Uterus (tissue), 2 donors: ENCODE measurements around the gene ASB2.

Experiments used
- POLR2A ChIP-seq, 2 donors: fragments of 450-650 bp; IDR thresholded peaks; one replicate each; pipeline ENCODE4 v1.6.1; 2016; ENCODE audit warnings: antibody characterized with exemption in 2 of 2, mild to moderate bottlenecking in 1 of 2, moderate library complexity in 1 of 2
- TF ChIP-seq, protein P1 (sequence below), 4 experiments: fragments of 200-600 bp in 2 of 4; fragments of 450-650 bp in 2 of 4; sonication (generic) in 2 of 4; IDR thresholded peaks; one replicate each; pipeline ENCODE4 v1.5.1; 2016 to 2019; ENCODE audit warnings: antibody characterized with exemption in 4 of 4, mild to moderate bottlenecking in 2 of 4, moderate library complexity in 1 of 4

DNA sequence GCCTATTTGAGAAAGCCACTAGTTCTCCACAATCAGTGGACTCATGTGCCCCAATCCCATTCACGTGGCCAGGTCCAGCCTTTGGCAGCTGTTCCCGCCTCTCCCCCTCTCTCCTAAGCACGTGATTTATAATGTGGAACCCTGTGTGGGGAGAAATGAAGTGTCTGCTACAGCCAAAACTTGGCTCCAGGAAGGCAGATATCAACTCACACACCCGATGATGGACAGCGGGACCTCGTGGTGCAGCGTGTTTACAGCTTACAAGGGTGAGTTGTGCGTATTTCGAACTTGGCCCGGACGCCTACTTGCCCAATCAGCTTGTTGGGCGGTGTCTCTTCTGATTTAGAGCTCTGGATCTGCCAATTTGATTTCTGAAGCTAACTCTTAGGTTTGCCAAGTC lies 87.4 kb downstream of the ASB2 start:
- TF ChIP-seq, protein P1, sequence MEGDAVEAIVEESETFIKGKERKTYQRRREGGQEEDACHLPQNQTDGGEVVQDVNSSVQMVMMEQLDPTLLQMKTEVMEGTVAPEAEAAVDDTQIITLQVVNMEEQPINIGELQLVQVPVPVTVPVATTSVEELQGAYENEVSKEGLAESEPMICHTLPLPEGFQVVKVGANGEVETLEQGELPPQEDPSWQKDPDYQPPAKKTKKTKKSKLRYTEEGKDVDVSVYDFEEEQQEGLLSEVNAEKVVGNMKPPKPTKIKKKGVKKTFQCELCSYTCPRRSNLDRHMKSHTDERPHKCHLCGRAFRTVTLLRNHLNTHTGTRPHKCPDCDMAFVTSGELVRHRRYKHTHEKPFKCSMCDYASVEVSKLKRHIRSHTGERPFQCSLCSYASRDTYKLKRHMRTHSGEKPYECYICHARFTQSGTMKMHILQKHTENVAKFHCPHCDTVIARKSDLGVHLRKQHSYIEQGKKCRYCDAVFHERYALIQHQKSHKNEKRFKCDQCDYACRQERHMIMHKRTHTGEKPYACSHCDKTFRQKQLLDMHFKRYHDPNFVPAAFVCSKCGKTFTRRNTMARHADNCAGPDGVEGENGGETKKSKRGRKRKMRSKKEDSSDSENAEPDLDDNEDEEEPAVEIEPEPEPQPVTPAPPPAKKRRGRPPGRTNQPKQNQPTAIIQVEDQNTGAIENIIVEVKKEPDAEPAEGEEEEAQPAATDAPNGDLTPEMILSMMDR (IDR thresholded peaks at IDR 0.05) = no peak
- TF ChIP-seq POLR2A (IDR thresholded peaks at IDR 0.05) = no peak
